ENCODE results near the gene MUC5AC. TPM values are rescaled to one million over a fixed set of nuclear protein-coding genes. Genes with fewer than 3 reads are reported as not detected.

Gene MUC5AC
- polyA plus RNA-seq, 1 donor from 2014 or later = not detected

GRCh38 chr11:1147792-1148191 is 10.0 kb upstream of the MUC5AC start:
- Histone ChIP-seq H3F3A (ENCODE audit: insufficient read depth, low read length, poor library complexity, severe bottlenecking) (no peaks in the 10 kb centered on the region), H2AFZ (ENCODE audit: low read depth, low read length) (no peak overlapping the region), H3K9ac (ENCODE audit: low read length) (no peak overlapping the region), H3K4me3 (ENCODE audit: low read length) (no peak overlapping the region), H3K36me3 (ENCODE audit: insufficient read depth, low read length) (no peaks in the 10 kb centered on the region), H3K9me2 (ENCODE audit: insufficient read depth, low read length) (no peaks in the 10 kb centered on the region), H3K4me2 (ENCODE audit: low read length) (no peak overlapping the region), H3K27ac (ENCODE audit: low read length) (no peak overlapping the region), H3K27me3 (ENCODE audit: insufficient read depth, low read depth, low read length) (no peaks in the 10 kb centered on the region), H4K20me1 (ENCODE audit: insufficient read depth) (no peaks in the 10 kb centered on the region), H3K9me3 (ENCODE audit: low read length) (peaks cover 5% of the 10 kb centered on the region), H3K79me2 (replicated peaks; ENCODE audit: insufficient read depth, low read length) (no peaks in the 10 kb centered on the region)
- TF ChIP-seq EP300 (conservative IDR thresholded peaks at IDR 0.05; ENCODE audit: poor library complexity, severe bottlenecking) (no peak), REST (IDR thresholded peaks at IDR 0.05; ENCODE audit: borderline replicate concordance) (no peak), EZH2 (IDR thresholded peaks at IDR 0.05; ENCODE audit: borderline replicate concordance, insufficient read depth, low read length, poor library complexity, severe bottlenecking) (no peak), TAF1 (IDR thresholded peaks at IDR 0.05; ENCODE audit: low read depth) (no peak), CTCF (IDR thresholded peaks at IDR 0.05; ENCODE audit: poor library complexity, severe bottlenecking) (no peak), SMC3 (conservative IDR thresholded peaks at IDR 0.05; ENCODE audit: poor library complexity) (no peak), POLR2AphosphoS5 (IDR thresholded peaks at IDR 0.05) (no peak), MXI1 (conservative IDR thresholded peaks at IDR 0.05; ENCODE audit: poor library complexity, severe bottlenecking) (no peak), RAD21 (conservative IDR thresholded peaks at IDR 0.05) (no peak)

- no peaks in the 10 kb centered on the region for H3F3A ChIP-seq (ENCODE audit: insufficient read depth, low read length, poor library complexity, severe bottlenecking)
- no peak overlapping the region for H3K27ac ChIP-seq (ENCODE audit: low read length)
- H3K9ac ChIP-seq (ENCODE audit: low read length) = no peak overlapping the region
- no peaks in the 10 kb centered on the region for H3K9me2 ChIP-seq (ENCODE audit: insufficient read depth, low read length)
- TF ChIP-seq CTCF (IDR thresholded peaks at IDR 0.05; ENCODE audit: poor library complexity, severe bottlenecking) (no peak), TAF1 (IDR thresholded peaks at IDR 0.05; ENCODE audit: low read depth) (no peak), EP300 (conservative IDR thresholded peaks at IDR 0.05; ENCODE audit: poor library complexity, severe bottlenecking) (no peak), MXI1 (conservative IDR thresholded peaks at IDR 0.05; ENCODE audit: poor library complexity, severe bottlenecking) (no peak), RAD21 (conservative IDR thresholded peaks at IDR 0.05) (no peak), REST (IDR thresholded peaks at IDR 0.05; ENCODE audit: borderline replicate concordance) (no peak), EZH2 (IDR thresholded peaks at IDR 0.05; ENCODE audit: borderline replicate concordance, insufficient read depth, low read length, poor library complexity, severe bottlenecking) (no peak), POLR2AphosphoS5 (IDR thresholded peaks at IDR 0.05) (no peak), SMC3 (conservative IDR thresholded peaks at IDR 0.05; ENCODE audit: poor library complexity) (no peak)
- H3K79me2 ChIP-seq (replicated peaks; ENCODE audit: insufficient read depth, low read length) = no peaks in the 10 kb centered on the region
- no peak overlapping the region for H3K4me3 ChIP-seq (ENCODE audit: low read length)
- H3K27me3 ChIP-seq (ENCODE audit: insufficient read depth, low read depth, low read length) = no peaks in the 10 kb centered on the region
- H3K36me3 ChIP-seq (ENCODE audit: insufficient read depth, low read length) = no peaks in the 10 kb centered on the region
- no peaks in the 10 kb centered on the region for H4K20me1 ChIP-seq (ENCODE audit: insufficient read depth)
- no peak overlapping the region for H3K4me2 ChIP-seq (ENCODE audit: low read length)
- H3K9me3 ChIP-seq (ENCODE audit: low read length) = no peaks in the 10 kb centered on the region
- H2AFZ ChIP-seq (ENCODE audit: low read depth, low read length) = no peak overlapping the region
Measured at GRCh38 chr11:1148752-1149180, 9.0 kb upstream of the MUC5AC start.
